HEK293 (cell line): ENCODE measurements around the gene RINL.

Source experiments
- AEBP2 ChIP-seq: fragments of 450-650 bp; formaldehyde crosslinking; IDR thresholded peaks from 2 replicates; pipeline ENCODE4 v1.5.1; 2016; ENCODE audit warnings: missing biosample characterization, missing genetic modification characterization, borderline replicate concordance
- EGR2 ChIP-seq: fragments of 450-650 bp; formaldehyde crosslinking; IDR thresholded peaks from 2 replicates; pipeline ENCODE4 v1.5.1; 2016; ENCODE audit warnings: low read depth, missing biosample characterization, missing genetic modification characterization
- FEZF1 ChIP-seq: fragments of 450-650 bp; formaldehyde crosslinking; IDR thresholded peaks from 2 replicates; pipeline ENCODE4 v1.5.1; 2016; ENCODE audit warnings: missing biosample characterization, missing genetic modification characterization
- HOXA7 ChIP-seq: sonication (generic); formaldehyde crosslinking; IDR thresholded peaks from 2 replicates; pipeline ENCODE4 v1.8.1; 2022; ENCODE audit warnings: missing genetic modification reagents, borderline replicate concordance
- INSM2 ChIP-seq: fragments of 450-650 bp; formaldehyde crosslinking; IDR thresholded peaks from 2 replicates; pipeline ENCODE4 v1.5.1; 2016; ENCODE audit warnings: missing biosample characterization, missing genetic modification characterization
- KLF17 ChIP-seq: fragments of 450-650 bp; formaldehyde crosslinking; IDR thresholded peaks from 2 replicates; pipeline ENCODE4 v1.5.1; 2016; ENCODE audit warnings: missing biosample characterization, missing genetic modification characterization
- PRDM10 ChIP-seq: fragments of 450-650 bp; formaldehyde crosslinking; IDR thresholded peaks from 2 replicates; pipeline ENCODE4 v1.5.1; 2016; ENCODE audit warnings: missing biosample characterization, missing genetic modification characterization
- ZBTB1 ChIP-seq: fragments of 450-650 bp; formaldehyde crosslinking; IDR thresholded peaks from 2 replicates; pipeline ENCODE4 v1.5.1; 2016; ENCODE audit warnings: missing biosample characterization, missing genetic modification characterization
- ZEB2 ChIP-seq: fragments of 450-650 bp; formaldehyde crosslinking; IDR thresholded peaks from 2 replicates; pipeline ENCODE4 v1.5.1; 2016; ENCODE audit warnings: missing biosample characterization, missing genetic modification characterization
- ZFP69B ChIP-seq: fragments of 450-650 bp; formaldehyde crosslinking; IDR thresholded peaks from 2 replicates; pipeline ENCODE4 v1.5.1; 2016; ENCODE audit warnings: missing biosample characterization, missing genetic modification characterization
- ZNF16 ChIP-seq: fragments of 450-650 bp; formaldehyde crosslinking; IDR thresholded peaks from 2 replicates; pipeline ENCODE4 v1.5.1; 2016; ENCODE audit warnings: low read depth, missing biosample characterization, missing genetic modification characterization
- ZNF2 ChIP-seq: fragments of 450-650 bp; formaldehyde crosslinking; IDR thresholded peaks from 2 replicates; pipeline ENCODE4 v1.5.1; 2016; ENCODE audit warnings: missing biosample characterization, missing genetic modification characterization
- ZNF223 ChIP-seq: fragments of 450-650 bp; formaldehyde crosslinking; IDR thresholded peaks from 2 replicates; pipeline ENCODE4 v1.5.1; 2016; ENCODE audit warnings: missing biosample characterization, missing genetic modification characterization
- ZNF248 ChIP-seq: fragments of 450-650 bp; formaldehyde crosslinking; IDR thresholded peaks from 2 replicates; pipeline ENCODE4 v1.5.1; 2017; ENCODE audit warnings: missing biosample characterization, missing genetic modification characterization
- ZNF292 ChIP-seq: fragments of 450-650 bp; formaldehyde crosslinking; IDR thresholded peaks from 2 replicates; pipeline ENCODE4 v1.5.1; 2016; ENCODE audit warnings: low read depth, missing biosample characterization, missing genetic modification characterization, borderline replicate concordance
- ZNF518A ChIP-seq: fragments of 450-650 bp; formaldehyde crosslinking; conservative IDR thresholded peaks from 2 replicates; pipeline ENCODE4 v1.5.1; 2016; ENCODE audit warnings: low read depth, missing biosample characterization, missing genetic modification characterization
- ZNF561 ChIP-seq: fragments of 450-650 bp; IDR thresholded peaks from 2 replicates; pipeline ENCODE4 v1.5.1; 2018; ENCODE audit warnings: missing biosample characterization, missing genetic modification characterization, borderline replicate concordance
- ZNF600 ChIP-seq: fragments of 450-650 bp; formaldehyde crosslinking; IDR thresholded peaks from 2 replicates; pipeline ENCODE4 v1.5.1; 2016; ENCODE audit warnings: missing biosample characterization, missing genetic modification characterization
- ZNF776 ChIP-seq: fragments of 450-650 bp; formaldehyde crosslinking; IDR thresholded peaks from 2 replicates; pipeline ENCODE4 v1.5.0; 2017; ENCODE audit warnings: missing biosample characterization, missing genetic modification characterization, borderline replicate concordance
- ZNF791 ChIP-seq: fragments of 450-650 bp; formaldehyde crosslinking; IDR thresholded peaks from 2 replicates; pipeline ENCODE4 v1.5.1; 2016; ENCODE audit warnings: missing biosample characterization, missing genetic modification characterization
- ZNF843 ChIP-seq: fragments of 450-650 bp; formaldehyde crosslinking; IDR thresholded peaks from 2 replicates; pipeline ENCODE4 v1.5.1; 2016; ENCODE audit warnings: missing biosample characterization, missing genetic modification characterization
- ZSCAN16 ChIP-seq: fragments of 450-650 bp; formaldehyde crosslinking; IDR thresholded peaks from 2 replicates; pipeline ENCODE4 v1.5.1; 2016; ENCODE audit warnings: missing biosample characterization, missing genetic modification characterization
- ZSCAN4 ChIP-seq: fragments of 450-650 bp; formaldehyde crosslinking; IDR thresholded peaks from 2 replicates; pipeline ENCODE4 v1.5.1; 2017; ENCODE audit warnings: missing biosample characterization, missing genetic modification characterization

The RINL gene

GRCh38 chr19:38848299-38849146 lies 29.6 kb downstream of the RINL start (continued):
- TF ChIP-seq HOXA7 (CRISPR knock-in tag) (no peak), ZNF16 (tag by site-specific recombination) (no peak), ZNF776 (tag by site-specific recombination) (no peak), ZSCAN4 (tag by site-specific recombination) (peak; percentile 34; the same call in 1 of the 2 replicates), ZNF2 (peak; percentile 83; the same call in 1 of the 2 replicates), AEBP2 (tag by site-specific recombination) (no peak), INSM2 (tag by site-specific recombination) (no peak), ZNF791 (tag by site-specific recombination) (no peak), KLF17 (tag by site-specific recombination) (no peak), ZNF561 (tag by site-specific recombination) (no peak), ZNF223 (tag by site-specific recombination) (no peak), ZSCAN16 (tag by site-specific recombination) (no peak), ZFP69B (tag by site-specific recombination) (no peak), ZNF518A (tag by site-specific recombination) (no peak), PRDM10 (tag by site-specific recombination) (peak; percentile 69), ZBTB1 (tag by site-specific recombination) (no peak), ZNF843 (tag by site-specific recombination) (0 out of 2 replicates have a peak, but pooled peaks have one; percentile 49), ZNF600 (tag by site-specific recombination) (no peak), ZEB2 (tag by site-specific recombination) (no peak), ZNF248 (tag by site-specific recombination) (no peak), FEZF1 (tag by site-specific recombination) (no peak), ZNF292 (tag by site-specific recombination) (no peak), EGR2 (tag by site-specific recombination) (peak; percentile 52)
